A549 (cell line): ENCODE results near the gene CD109.

ENCODE experiments used
- EP300 ChIP-seq, 2 experiments: fragments of >200 bp; sonication (Bioruptor Twin); formaldehyde crosslinking; IDR thresholded peaks; 2 replicates in 1 of 2; 3 replicates in 1 of 2; pipeline ENCODE4 v1.6.1; 2016 to 2017
- HOXB5 ChIP-seq: fragments of 250-450 bp; sonication (Bioruptor Pico); IDR thresholded peaks from 2 replicates; pipeline ENCODE4 v1.5.0; 2020; ENCODE audit warnings: mild to moderate bottlenecking, moderate library complexity
- JUNB ChIP-seq: fragments of >200 bp; sonication (Bioruptor Twin); formaldehyde crosslinking; IDR thresholded peaks from 2 replicates; pipeline ENCODE4 v1.6.1; 2016
- KDM5A ChIP-seq: fragments of 200-600 bp; sonication (generic); IDR thresholded peaks from 2 replicates; pipeline ENCODE4 v1.6.1; 2016; ENCODE audit warnings: antibody characterized with exemption, mild to moderate bottlenecking
- PHF8 ChIP-seq: fragments of 200-600 bp; sonication (generic); IDR thresholded peaks from 2 replicates; pipeline ENCODE4 v1.6.1; 2016; ENCODE audit warnings: low read depth, mild to moderate bottlenecking, antibody characterized with exemption, moderate library complexity, borderline replicate concordance
- POLR2A ChIP-seq: IDR thresholded peaks from 2 replicates; pipeline ENCODE4 v1.6.1; 2012; ENCODE audit warnings: mild to moderate bottlenecking, low read length
- RCOR1 ChIP-seq: fragments of 150-350 bp; IDR thresholded peaks from 2 replicates; pipeline ENCODE4 v1.6.1; 2014; ENCODE audit warnings: antibody characterized with exemption, low read length, low read depth
- REST ChIP-seq: fragments of 200-600 bp; sonication (generic); IDR thresholded peaks from 2 replicates; pipeline ENCODE4 v1.6.1; 2016; ENCODE audit warnings: antibody characterized with exemption, mild to moderate bottlenecking, moderate library complexity
- TF ChIP-seq, protein P1 (sequence below): IDR thresholded peaks from 2 replicates; pipeline ENCODE4 v1.6.1; 2012
- TF ChIP-seq, protein P2 (sequence below): fragments of >200 bp; sonication (Bioruptor Twin); formaldehyde crosslinking; IDR thresholded peaks from 3 replicates; pipeline ENCODE4 v1.5.1; 2016

DNA sequence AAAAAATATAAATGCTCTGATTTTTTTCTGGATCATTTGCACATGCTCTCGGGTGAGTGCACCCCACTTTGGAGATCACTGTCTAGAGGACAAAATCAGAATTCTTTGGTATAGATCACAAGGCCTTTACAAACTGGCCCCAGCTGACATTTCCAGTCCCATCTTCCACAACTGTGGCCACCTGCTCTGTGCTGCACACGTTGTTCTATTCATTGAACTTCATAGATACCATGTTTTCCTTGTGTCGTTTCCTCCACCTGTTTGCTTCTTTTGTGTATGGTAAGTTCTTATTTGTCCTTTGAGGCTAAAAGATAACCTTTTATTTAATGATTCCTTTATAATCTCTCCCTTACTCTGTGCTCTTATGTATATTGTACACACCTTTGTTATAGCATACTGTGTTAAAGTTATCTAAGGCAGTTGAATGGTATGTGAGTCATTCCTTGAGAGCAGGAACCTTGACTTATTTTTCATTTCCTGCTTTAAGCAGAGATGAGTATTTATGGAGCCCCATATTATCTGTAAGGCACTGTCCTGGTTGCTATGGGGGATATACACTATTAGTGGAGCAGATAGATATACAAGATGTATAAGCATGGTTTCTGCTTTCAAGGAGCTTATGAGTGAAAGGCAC is 30.2 kb upstream of the CD109 start:
- no peak for TF ChIP-seq PHF8
- TF ChIP-seq EP300 (IDR thresholded peaks at IDR 0.05): no peak
- no peak for TF ChIP-seq POLR2A
- TF ChIP-seq, protein P1, sequence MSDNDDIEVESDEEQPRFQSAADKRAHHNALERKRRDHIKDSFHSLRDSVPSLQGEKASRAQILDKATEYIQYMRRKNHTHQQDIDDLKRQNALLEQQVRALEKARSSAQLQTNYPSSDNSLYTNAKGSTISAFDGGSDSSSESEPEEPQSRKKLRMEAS: no peak
- TF ChIP-seq, protein P2, sequence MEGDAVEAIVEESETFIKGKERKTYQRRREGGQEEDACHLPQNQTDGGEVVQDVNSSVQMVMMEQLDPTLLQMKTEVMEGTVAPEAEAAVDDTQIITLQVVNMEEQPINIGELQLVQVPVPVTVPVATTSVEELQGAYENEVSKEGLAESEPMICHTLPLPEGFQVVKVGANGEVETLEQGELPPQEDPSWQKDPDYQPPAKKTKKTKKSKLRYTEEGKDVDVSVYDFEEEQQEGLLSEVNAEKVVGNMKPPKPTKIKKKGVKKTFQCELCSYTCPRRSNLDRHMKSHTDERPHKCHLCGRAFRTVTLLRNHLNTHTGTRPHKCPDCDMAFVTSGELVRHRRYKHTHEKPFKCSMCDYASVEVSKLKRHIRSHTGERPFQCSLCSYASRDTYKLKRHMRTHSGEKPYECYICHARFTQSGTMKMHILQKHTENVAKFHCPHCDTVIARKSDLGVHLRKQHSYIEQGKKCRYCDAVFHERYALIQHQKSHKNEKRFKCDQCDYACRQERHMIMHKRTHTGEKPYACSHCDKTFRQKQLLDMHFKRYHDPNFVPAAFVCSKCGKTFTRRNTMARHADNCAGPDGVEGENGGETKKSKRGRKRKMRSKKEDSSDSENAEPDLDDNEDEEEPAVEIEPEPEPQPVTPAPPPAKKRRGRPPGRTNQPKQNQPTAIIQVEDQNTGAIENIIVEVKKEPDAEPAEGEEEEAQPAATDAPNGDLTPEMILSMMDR: no peak
- no peak for TF ChIP-seq RCOR1
- no peak for TF ChIP-seq KDM5A
- TF ChIP-seq JUNB: no peak
- no peak for TF ChIP-seq HOXB5 (CRISPR knock-in tag)
- TF ChIP-seq REST: no peak
